ENCODE data around the gene MRPL51.
"Not testable (repeated sequence)": the region's sequence is repeated elsewhere in the genome, so short reads cannot be mapped to it uniquely, and the experiment has no call there.

The MRPL51 gene

GRCh38 chr12:6492838-6493496, at the start of gene MRPL51:
Gene MRPL51 (minus strand): TSS chr12:6493262. CDS start chr12:6493136, 126 bp downstream.
- peaks cover 10% of the 10 kb centered on the region for H3K4me1 ChIP-seq (ENCODE audit: control insufficient read depth, low read depth, low read length)
- peak within 1 kb of the TSS; percentile 95 for H3K27ac ChIP-seq (ENCODE audit: low read length)
- H3K9me3 ChIP-seq (ENCODE audit: control insufficient read depth, low read depth, low read length), result no peaks in the 10 kb centered on the region
- peaks cover 34% of the 10 kb centered on the region for H3K36me3 ChIP-seq (ENCODE audit: control insufficient read depth, low read depth, low read length)
- H3K9ac ChIP-seq (ENCODE audit: low read length), result peak within 1 kb of the TSS; percentile 92
- no peaks in the 10 kb centered on the region for H3K27me3 ChIP-seq (ENCODE audit: control insufficient read depth, insufficient read depth, low read length)
- peak within 1 kb of the TSS; percentile 93 for H3K4me3 ChIP-seq (ENCODE audit: low read length)

- no peak overlapping the region for H3K4me3 ChIP-seq (ENCODE audit: low read length)
- no peaks in the 10 kb centered on the region for H3K27me3 ChIP-seq (ENCODE audit: control insufficient read depth, insufficient read depth, low read length)
- peaks cover 25% of the 10 kb centered on the region for H3K36me3 ChIP-seq (ENCODE audit: control insufficient read depth, low read depth, low read length)
- no peak overlapping the region for H3K27ac ChIP-seq (ENCODE audit: low read length)
- H3K9ac ChIP-seq (ENCODE audit: low read length), result no peak overlapping the region
- H3K9me3 ChIP-seq (ENCODE audit: control insufficient read depth, low read depth, low read length), result no peaks in the 10 kb centered on the region
- peaks cover 12% of the 10 kb centered on the region for H3K4me1 ChIP-seq (ENCODE audit: control insufficient read depth, low read depth, low read length)
These were observed 49.3 kb upstream of the MRPL51 start for GRCh38 chr12:6542209-6543009.

GRCh38 chr12:6541371-6542165, 48.5 kb upstream of the MRPL51 start:
- no peak overlapping the region for H3K4me3 ChIP-seq (ENCODE audit: low read length)
- H3K9ac ChIP-seq (ENCODE audit: low read length), result no peak overlapping the region
- no peaks in the 10 kb centered on the region for H3K27me3 ChIP-seq (ENCODE audit: control insufficient read depth, insufficient read depth, low read length)
- peaks cover 12% of the 10 kb centered on the region for H3K4me1 ChIP-seq (ENCODE audit: control insufficient read depth, low read depth, low read length)
- H3K36me3 ChIP-seq (ENCODE audit: control insufficient read depth, low read depth, low read length), result peaks cover 30% of the 10 kb centered on the region
- no peak overlapping the region for H3K27ac ChIP-seq (ENCODE audit: low read length)
- H3K9me3 ChIP-seq (ENCODE audit: control insufficient read depth, low read depth, low read length), result no peaks in the 10 kb centered on the region

GRCh38 chr12:6540181-6540877, 47.3 kb upstream of the MRPL51 start:
- Histone ChIP-seq H3K9me3 (ENCODE audit: control insufficient read depth, low read depth, low read length) (no peaks in the 10 kb centered on the region), H3K4me1 (ENCODE audit: control insufficient read depth, low read depth, low read length) (peaks cover 16% of the 10 kb centered on the region), H3K9ac (ENCODE audit: low read length) (no peak overlapping the region), H3K27ac (ENCODE audit: low read length) (no peak overlapping the region), H3K36me3 (ENCODE audit: control insufficient read depth, low read depth, low read length) (peaks cover 39% of the 10 kb centered on the region), H3K27me3 (ENCODE audit: control insufficient read depth, insufficient read depth, low read length) (no peaks in the 10 kb centered on the region), H3K4me3 (ENCODE audit: low read length) (no peak overlapping the region)

GRCh38 chr12:6539707-6540134, 46.7 kb upstream of the MRPL51 start:
- Histone ChIP-seq H3K4me1 (ENCODE audit: control insufficient read depth, low read depth, low read length) (peaks cover 16% of the 10 kb centered on the region), H3K9ac (ENCODE audit: low read length) (no peak overlapping the region), H3K4me3 (ENCODE audit: low read length) (no peak overlapping the region), H3K9me3 (ENCODE audit: control insufficient read depth, low read depth, low read length) (no peaks in the 10 kb centered on the region), H3K27me3 (ENCODE audit: control insufficient read depth, insufficient read depth, low read length) (no peaks in the 10 kb centered on the region), H3K36me3 (ENCODE audit: control insufficient read depth, low read depth, low read length) (peaks cover 42% of the 10 kb centered on the region), H3K27ac (ENCODE audit: low read length) (no peak overlapping the region)

GRCh38 chr12:6539314-6539682, 46.2 kb upstream of the MRPL51 start:
- no peaks in the 10 kb centered on the region for H3K9me3 ChIP-seq (ENCODE audit: control insufficient read depth, low read depth, low read length)
- H3K27me3 ChIP-seq (ENCODE audit: control insufficient read depth, insufficient read depth, low read length), result no peaks in the 10 kb centered on the region
- no peak overlapping the region for H3K9ac ChIP-seq (ENCODE audit: low read length)
- no peak overlapping the region for H3K27ac ChIP-seq (ENCODE audit: low read length)
- peaks cover 38% of the 10 kb centered on the region for H3K36me3 ChIP-seq (ENCODE audit: control insufficient read depth, low read depth, low read length)
- peaks cover 16% of the 10 kb centered on the region for H3K4me1 ChIP-seq (ENCODE audit: control insufficient read depth, low read depth, low read length)
- no peak overlapping the region for H3K4me3 ChIP-seq (ENCODE audit: low read length)

GRCh38 chr12:6538420-6539313, 45.6 kb upstream of the MRPL51 start:
- Histone ChIP-seq H3K27ac (ENCODE audit: low read length) (no peak overlapping the region), H3K4me3 (ENCODE audit: low read length) (no peak overlapping the region), H3K4me1 (ENCODE audit: control insufficient read depth, low read depth, low read length) (peaks cover 16% of the 10 kb centered on the region), H3K36me3 (ENCODE audit: control insufficient read depth, low read depth, low read length) (peaks cover 38% of the 10 kb centered on the region), H3K9ac (ENCODE audit: low read length) (no peak overlapping the region), H3K9me3 (ENCODE audit: control insufficient read depth, low read depth, low read length) (no peaks in the 10 kb centered on the region), H3K27me3 (ENCODE audit: control insufficient read depth, insufficient read depth, low read length) (no peaks in the 10 kb centered on the region)

- not testable (repeated sequence) for H3K27me3 ChIP-seq (ENCODE audit: control insufficient read depth, insufficient read depth, low read length); H3K9me3 ChIP-seq (ENCODE audit: control insufficient read depth, low read depth, low read length); H3K9ac ChIP-seq (ENCODE audit: low read length); H3K4me3 ChIP-seq (ENCODE audit: low read length); H3K27ac ChIP-seq (ENCODE audit: low read length)
- H3K4me1 ChIP-seq (ENCODE audit: control insufficient read depth, low read depth, low read length), result peaks cover 19% of the 10 kb centered on the region
- peaks cover 38% of the 10 kb centered on the region for H3K36me3 ChIP-seq (ENCODE audit: control insufficient read depth, low read depth, low read length)
These were observed 44.7 kb upstream of the MRPL51 start for GRCh38 chr12:6537580-6538419.

GRCh38 chr12:6536894-6537579, 44.0 kb upstream of the MRPL51 start:
- Histone ChIP-seq H3K9me3 (ENCODE audit: control insufficient read depth, low read depth, low read length) (no peaks in the 10 kb centered on the region), H3K36me3 (ENCODE audit: control insufficient read depth, low read depth, low read length) (peaks cover 38% of the 10 kb centered on the region), H3K27ac (ENCODE audit: low read length) (no peak overlapping the region), H3K27me3 (ENCODE audit: control insufficient read depth, insufficient read depth, low read length) (no peaks in the 10 kb centered on the region), H3K4me1 (ENCODE audit: control insufficient read depth, low read depth, low read length) (peaks cover 26% of the 10 kb centered on the region), H3K4me3 (ENCODE audit: low read length) (peak overlapping the region; percentile 99), H3K9ac (ENCODE audit: low read length) (no peak overlapping the region)
